Tibial artery (tissue), 4 donors: ENCODE measurements around the gene RBM11.

Experiments
- DNase-seq, 2 donors: peaks; one replicate each; pipeline ENCODE4 v3.0.0-alpha.2; 2019
- H3K27ac ChIP-seq, 2 donors: fragments of 200-600 bp; sonication (generic) in 1 of 2; 1 replicate in 1 of 2; 2 replicates in 1 of 2; pipeline ENCODE4 v1.5.1; 2018 to 2019; ENCODE audit warnings: mild to moderate bottlenecking in 1 of 2
- H3K27me3 ChIP-seq, 2 donors: fragments of 200-600 bp; sonication (generic) in 1 of 2; one replicate each; pipeline versions ENCODE4 v1.5.1 to v1.6.0; 2016 to 2019
- H3K36me3 ChIP-seq, 3 donors: fragments of 200-600 bp; sonication (generic) in 2 of 3; one replicate each; pipeline ENCODE4 v1.5.1; 2016 to 2019; ENCODE audit warnings: mild to moderate bottlenecking in 2 of 3
- H3K4me1 ChIP-seq, 4 donors: fragments of 200-600 bp; sonication (generic) in 2 of 4; 1 replicate in 3 of 4; 2 replicates in 1 of 4; pipeline ENCODE4 v1.5.1; 2016 to 2019
- H3K4me3 ChIP-seq, 2 donors: fragments of 200-600 bp; sonication (generic) in 1 of 2; 1 replicate in 1 of 2; 2 replicates in 1 of 2; pipeline ENCODE4 v1.5.1; 2018 to 2019; ENCODE audit warnings: mild to moderate bottlenecking in 2 of 2
- H3K9me3 ChIP-seq, 3 donors: fragments of 200-600 bp; sonication (generic) in 1 of 3; one replicate each; pipeline ENCODE4 v1.5.1; 2016 to 2019
- CTCF ChIP-seq, 2 experiments: fragments of 200-600 bp in 1 of 2; fragments of 450-650 bp in 1 of 2; IDR thresholded peaks; one replicate each; pipeline ENCODE4 v1.5.1; 2017 to 2019; ENCODE audit warnings: antibody characterized with exemption in 2 of 2, mild to moderate bottlenecking in 1 of 2, moderate library complexity in 1 of 2
- intact Hi-C: fragments of 100-400 bp; cut with DNase I; formaldehyde crosslinking; loops from one replicate; pipeline ENCODE4 v1.15.0; 2023; ENCODE audit warnings: low total_unique reads

The RBM11 gene

DNA sequence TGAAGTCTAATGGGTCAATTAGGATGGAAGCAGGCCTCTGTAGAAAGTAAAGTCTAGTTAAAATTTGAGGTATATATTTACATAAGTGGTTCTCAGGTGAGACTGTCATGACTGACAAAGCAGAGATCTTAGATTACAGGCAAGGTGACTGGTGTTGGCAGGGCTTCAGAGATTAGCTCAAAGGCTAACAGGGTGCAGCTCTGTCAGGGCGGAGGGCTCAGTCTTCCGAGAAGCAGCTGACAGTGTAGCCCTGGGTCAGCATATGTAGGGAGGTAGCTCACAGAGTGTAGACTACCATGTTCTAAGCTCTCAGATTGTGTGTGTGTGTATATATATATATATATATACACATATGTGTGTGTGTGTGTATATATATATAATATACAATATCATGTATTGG lies 54.7 kb downstream of the RBM11 start:
- TF ChIP-seq CTCF (IDR thresholded peaks at IDR 0.05): no peak
- H3K27ac ChIP-seq: no peak overlapping the region
- H3K9me3 ChIP-seq: no peaks in the 10 kb centered on the region
- no peak overlapping the region for H3K4me3 ChIP-seq
- peaks cover 0 to 6% (median 0%) of the 10 kb centered on the region in 4 donors for H3K4me1 ChIP-seq
- H3K36me3 ChIP-seq: no peaks in the 10 kb centered on the region
- H3K27me3 ChIP-seq: peaks cover 0 to 12% of the 10 kb centered on the region in 2 donors
- intact Hi-C loops: no loop called here
- DNase-seq: no peak

GRCh38 chr21:14271053-14271452 lies 55.1 kb downstream of the RBM11 start:
- Histone ChIP-seq H3K9me3 (no peaks in the 10 kb centered on the region), H3K36me3 (no peaks in the 10 kb centered on the region), H3K4me3 (no peak overlapping the region), H3K27me3 (peaks cover 0 to 12% of the 10 kb centered on the region in 2 donors), H3K27ac (no peak overlapping the region), H3K4me1 (peaks cover 0 to 6% (median 0%) of the 10 kb centered on the region in 4 donors)
- no peak for DNase-seq
- intact Hi-C loops: no loop called here
- TF ChIP-seq CTCF (IDR thresholded peaks at IDR 0.05): no peak

DNA sequence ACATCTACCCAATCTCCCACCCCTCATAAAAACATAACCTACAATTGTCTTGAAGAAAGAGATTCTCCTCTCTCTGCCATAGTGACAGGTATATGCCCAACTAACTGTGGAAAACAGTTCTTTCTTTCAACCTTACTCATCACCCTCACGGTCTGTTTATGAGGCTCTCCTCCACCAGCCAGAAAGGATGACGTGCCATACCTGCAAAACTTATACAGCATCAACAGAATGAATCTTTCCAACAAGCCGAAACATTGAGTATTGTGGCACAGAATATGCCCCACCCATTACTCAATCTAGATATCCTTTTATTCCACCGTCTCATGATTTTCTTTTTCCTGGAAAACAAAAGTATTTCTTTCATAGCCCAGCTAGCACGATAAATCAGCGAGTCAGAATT lies 55.7 kb downstream of the RBM11 start:
- no peak for TF ChIP-seq CTCF (IDR thresholded peaks at IDR 0.05)
- Histone ChIP-seq H3K27me3 (peaks cover 0 to 12% of the 10 kb centered on the region in 2 donors), H3K9me3 (no peaks in the 10 kb centered on the region), H3K4me3 (no peak overlapping the region), H3K27ac (no peak overlapping the region), H3K4me1 (peaks cover 0 to 6% (median 0%) of the 10 kb centered on the region in 4 donors), H3K36me3 (no peaks in the 10 kb centered on the region)
- no peak for DNase-seq
- intact Hi-C loops: no loop called here

DNA sequence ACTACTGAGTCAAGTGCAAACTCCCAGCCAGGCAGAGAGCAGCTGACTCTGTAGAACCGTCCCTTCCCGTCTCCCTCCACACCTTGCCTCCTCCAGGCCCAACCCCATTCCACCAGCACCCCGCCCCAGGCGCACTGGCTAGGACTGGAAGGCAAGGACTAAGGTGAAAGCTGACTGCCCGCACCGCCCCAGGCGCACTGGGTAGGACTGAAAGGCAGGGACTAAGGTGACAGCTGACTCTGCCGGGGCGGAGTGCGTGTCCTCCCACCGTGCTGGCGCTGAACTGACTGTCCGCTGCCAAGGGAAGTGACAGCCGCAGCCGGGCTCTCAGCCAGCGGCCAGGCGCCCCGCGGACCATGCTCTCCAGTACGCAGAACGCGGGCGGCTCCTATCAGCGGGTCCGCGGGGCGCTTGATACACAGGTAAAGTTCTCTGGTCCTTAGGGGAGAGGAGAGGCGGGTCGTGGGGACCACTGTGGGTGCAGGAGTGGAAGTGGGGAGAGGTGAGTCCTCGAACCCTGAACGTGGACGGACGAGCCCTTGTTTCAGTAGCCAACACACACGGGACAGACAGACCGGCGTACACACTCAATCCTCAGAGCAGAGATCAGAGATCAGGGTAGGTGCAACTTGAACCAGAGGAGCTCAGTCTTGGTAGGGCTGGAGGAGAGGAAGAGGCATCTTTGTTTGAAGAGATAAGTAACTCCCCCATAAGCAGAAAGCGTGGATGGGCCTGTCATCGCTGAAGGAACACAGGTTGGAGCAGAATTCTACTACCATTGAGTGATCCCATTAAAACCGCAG lies 58.0 kb downstream of the RBM11 start:
- Histone ChIP-seq H3K4me3 (no peak overlapping the region), H3K9me3 (no peaks in the 10 kb centered on the region), H3K4me1 (peaks cover 0 to 6% (median 0%) of the 10 kb centered on the region in 4 donors), H3K27ac (no peak overlapping the region), H3K27me3 (peaks cover 0 to 12% of the 10 kb centered on the region in 2 donors), H3K36me3 (no peaks in the 10 kb centered on the region)
- no peak for TF ChIP-seq CTCF (IDR thresholded peaks at IDR 0.05)
- intact Hi-C loops: no loop called here
- DNase-seq: peak in 1 of 2 donors; percentile 64

DNA sequence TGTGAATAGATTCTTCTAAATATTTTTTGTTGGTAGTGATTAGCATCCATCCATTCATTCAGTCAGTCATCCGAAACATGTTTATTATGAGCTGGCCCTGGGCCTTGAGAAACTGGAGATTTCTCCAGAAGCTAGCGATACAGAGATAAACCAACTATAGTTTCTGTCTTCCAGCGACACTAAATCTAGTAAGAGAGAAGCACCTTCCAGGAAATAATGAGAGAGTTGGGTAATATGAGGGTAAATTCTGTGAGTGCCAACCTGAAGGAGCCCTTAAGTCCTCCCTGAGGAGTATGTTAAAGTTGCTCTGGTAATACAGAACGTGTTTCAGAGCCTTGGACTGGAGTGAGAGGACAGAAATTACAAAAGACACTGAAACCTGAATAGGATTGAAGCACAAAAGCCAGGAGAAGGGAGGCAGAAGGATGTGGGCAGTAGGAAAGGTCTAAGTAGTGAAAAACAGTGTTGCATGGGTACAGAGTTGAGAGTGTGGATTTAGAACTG lies 59.8 kb downstream of the RBM11 start:
- no peak overlapping the region for H3K4me3 ChIP-seq
- H3K27ac ChIP-seq: no peak overlapping the region
- no peaks in the 10 kb centered on the region for H3K36me3 ChIP-seq
- TF ChIP-seq CTCF (IDR thresholded peaks at IDR 0.05): no peak
- no peak for DNase-seq
- H3K9me3 ChIP-seq: no peaks in the 10 kb centered on the region
- intact Hi-C loops: no loop called here
- peaks cover 0 to 12% of the 10 kb centered on the region in 2 donors for H3K27me3 ChIP-seq
- H3K4me1 ChIP-seq: peaks cover 0 to 6% (median 0%) of the 10 kb centered on the region in 4 donors
